HG03520 (cell line): ENCODE data around the gene TALDO1.
"Not testable (repeated sequence)": the region's sequence is repeated elsewhere in the genome, so short reads cannot be mapped to it uniquely, and the experiment has no call there.

Experiments used
- ATAC-seq: cut with Tn5 transposase; IDR thresholded peaks from one replicate; pipeline ENCODE4 v1.9.1; 2021; ENCODE audit warnings: mild to moderate bottlenecking, moderate library complexity; ENCODE audit not compliant: unreplicated experiment

The TALDO1 gene

DNA sequence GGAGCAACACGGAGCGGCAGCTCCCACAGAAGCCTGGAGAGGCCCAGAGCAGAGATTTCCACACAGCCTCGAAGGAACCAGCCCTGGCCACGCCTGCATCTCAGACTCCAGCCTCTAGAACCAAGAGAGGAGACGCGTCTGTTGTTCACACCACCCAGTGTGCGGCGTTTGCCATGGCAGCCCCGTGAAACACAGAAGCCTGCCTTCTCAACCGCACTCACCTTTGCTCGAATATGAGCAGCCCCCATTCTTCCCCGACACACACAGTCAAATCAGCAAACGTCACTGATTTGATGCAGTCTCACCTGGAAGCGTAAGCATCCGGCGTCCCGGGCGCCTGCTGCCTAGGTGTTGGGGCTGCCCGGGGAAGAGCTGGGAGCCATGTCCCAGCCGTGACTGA is 14.2 kb upstream of the TALDO1 start:
- no peak for ATAC-seq

DNA sequence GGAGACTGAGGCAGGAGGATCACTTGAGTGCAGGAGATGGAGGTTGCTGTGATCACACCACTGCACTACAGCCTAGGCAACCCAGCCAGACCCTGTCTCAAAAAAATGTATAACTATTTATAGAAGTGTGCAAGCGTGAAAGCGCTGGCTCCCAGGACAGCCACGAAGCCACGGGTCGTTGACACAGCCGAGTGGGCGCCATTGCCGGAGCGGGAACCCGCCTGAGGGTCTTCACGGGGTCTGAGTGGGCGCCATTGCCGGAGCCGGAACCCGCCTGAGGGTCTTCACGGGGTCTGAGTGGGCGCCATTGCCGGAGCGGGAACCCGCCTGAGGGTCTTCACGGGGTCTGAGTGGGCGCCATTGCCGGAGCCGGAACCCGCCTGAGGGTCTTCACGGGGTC is 12.7 kb upstream of the TALDO1 start:
- ATAC-seq = not testable (repeated sequence)

GRCh38 chr11:737366-737765 is 9.9 kb upstream of the TALDO1 start:
- ATAC-seq = no peak

DNA sequence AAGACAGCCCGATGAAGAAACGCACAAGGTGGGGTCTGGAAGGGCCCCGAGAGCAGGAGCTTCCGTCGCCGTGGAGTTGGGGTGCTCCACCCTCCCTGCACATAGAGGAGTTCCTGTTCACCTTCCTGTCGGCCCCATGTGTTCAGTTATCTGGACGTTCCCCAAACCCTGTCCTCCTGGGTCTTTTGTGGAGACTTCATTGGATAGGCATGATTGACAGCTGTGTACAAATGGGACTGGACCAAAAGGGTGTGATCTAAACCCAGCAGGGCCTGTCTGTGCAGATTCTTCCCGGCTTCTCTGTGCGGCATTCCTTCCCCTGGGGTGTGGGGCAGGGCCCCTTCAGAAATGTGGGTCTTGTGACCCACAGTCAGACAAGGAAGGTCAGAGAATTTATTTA is 9.4 kb upstream of the TALDO1 start:
- ATAC-seq = not testable (repeated sequence)

GRCh38 chr11:742156-742546 is 5.1 kb upstream of the TALDO1 start:
- no peak for ATAC-seq

DNA sequence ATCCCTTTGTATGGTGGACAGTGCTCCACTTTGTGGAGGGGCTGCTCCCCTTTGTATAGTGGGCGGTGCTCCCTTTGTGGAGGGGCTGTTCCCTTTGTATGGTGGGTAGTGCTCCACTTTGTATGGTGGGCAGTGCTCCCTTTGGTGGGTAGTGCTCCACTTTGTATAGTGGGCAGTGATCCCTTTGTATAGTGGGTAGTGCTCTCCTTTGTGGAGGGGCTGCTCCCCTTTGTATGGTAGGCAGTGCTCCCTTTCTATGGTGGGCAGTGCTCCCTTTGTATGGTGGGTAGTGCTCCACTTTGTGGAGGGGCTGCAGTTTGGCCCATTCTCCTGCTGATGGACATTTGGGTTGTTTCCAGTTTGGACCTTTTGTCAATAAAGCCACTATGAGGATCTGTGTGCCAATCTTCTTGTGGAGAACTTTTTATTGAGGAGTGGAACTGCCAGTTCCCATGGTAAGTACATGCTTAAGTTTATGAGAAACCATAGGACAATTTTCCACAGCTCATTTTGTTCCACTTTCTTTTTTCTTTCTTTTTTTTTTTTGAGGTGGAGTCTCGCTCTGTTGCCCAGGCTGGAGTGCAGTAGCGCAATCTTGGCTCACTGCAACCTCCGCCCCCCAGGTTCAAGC is 4.6 kb upstream of the TALDO1 start:
- no peak for ATAC-seq

DNA sequence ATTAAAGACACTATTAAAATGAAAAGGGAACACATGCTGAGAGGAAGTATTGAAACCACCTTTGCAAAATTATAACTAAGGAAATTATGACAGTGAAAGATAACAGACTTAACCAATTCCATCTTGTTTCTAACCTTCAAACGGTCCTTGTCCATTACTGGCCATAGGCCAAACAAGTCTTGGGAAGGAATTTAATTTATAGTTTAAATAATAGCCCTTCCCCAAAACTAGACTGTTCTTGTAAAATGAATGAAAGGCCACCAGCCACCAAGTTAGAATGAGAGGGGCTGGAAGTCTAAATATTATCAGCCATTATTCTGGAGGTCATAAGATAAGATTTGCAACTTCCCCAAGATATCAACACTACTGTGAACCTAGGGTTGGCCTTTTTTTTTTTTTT is 1.8 kb upstream of the TALDO1 start:
- no peak for ATAC-seq

DNA sequence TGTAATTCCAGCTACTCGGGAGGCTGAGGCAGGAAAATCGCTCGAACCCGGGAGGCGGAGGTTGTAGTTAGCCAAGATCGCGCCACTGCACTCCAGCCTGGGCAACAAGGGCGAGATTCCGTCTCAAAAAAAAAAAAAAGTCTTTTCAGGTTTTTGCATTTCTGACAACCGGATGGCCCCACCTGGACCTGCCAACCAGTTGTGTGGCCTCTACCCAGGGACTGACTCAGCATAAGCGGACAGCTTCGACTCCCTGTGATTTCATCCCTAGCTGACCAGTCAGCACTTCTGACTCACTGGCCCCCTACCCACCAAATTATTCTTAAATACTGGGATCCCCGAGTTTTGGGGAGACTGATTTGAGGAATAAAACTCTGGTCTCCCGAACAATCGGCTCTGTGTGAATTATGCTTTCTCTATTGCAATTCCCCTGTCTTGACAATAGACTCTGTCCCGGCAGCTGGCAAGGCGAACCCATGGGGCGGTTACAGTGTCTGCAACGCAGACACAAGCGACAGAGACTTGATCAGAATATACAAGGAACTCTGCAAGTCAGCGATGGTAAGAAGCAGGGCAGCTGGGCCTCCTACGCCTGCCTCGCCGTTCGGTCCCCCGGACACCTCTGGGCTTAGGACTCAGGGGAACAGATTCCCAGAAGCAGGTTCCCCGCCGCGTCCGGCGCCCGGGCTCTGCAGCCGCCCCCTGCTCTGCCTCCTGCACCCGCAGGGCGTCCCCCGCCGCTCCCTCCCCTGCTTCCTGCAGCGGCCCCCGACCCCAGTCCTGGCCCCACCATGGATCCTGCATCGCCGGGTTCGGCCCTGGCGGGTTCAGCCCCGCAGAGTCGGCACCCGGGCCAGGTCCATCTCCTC is 741 bp upstream of the TALDO1 start:
- ATAC-seq = peak; percentile 22

GRCh38 chr11:748007-748359 is 719 bp downstream of the TALDO1 start:
- no peak for ATAC-seq

DNA sequence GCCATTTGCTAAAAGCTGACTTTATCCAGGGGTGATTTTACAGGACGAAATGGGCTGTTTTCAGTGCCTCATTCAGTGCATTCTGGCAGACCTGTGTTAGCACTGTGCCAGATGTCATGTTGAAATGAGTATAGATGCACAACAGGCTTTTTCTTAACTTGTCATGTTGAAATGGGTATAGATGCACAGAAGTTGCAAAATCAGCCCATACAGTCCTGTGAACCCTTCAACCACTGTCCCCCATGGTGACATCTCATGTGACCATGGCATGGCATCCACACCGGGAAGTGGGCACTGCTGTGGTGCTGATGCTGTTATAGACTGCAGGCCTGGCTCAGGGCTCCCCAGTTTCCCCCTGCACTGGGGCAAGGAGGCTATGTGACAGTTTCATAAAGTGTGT is 2.5 kb downstream of the TALDO1 start:
- ATAC-seq = no peak

GRCh38 chr11:760236-760635 is 13.0 kb downstream of the TALDO1 start:
- no peak for ATAC-seq

DNA sequence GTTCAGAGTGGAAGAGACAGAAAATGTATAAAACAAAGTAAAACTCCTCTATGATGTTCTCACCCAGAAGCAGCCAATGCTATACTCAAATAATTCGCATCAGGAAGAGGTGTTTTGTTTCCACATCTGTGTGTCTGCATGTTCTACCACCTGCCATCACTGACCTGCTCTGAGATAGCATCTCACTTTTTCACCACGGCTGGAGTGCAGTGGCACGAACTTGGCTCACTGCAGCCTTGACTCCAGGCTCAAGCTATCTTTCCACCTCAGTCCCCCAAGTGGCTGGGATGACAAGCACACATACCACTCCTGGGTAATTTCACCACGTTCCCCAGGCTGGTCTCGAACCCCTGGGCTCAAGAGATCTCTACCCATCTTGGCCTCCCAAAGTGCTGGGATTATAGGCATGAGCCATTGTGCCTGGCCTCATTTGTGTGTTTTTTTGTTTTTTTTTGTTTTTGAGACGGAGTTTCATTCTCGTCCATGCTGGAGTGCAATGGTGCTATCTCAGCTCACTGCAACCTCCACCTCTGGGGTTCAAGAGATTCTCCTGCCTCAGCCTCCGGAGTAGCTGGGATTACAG is 14.4 kb downstream of the TALDO1 start:
- ATAC-seq = no peak

- ATAC-seq = no peak
Measured at GRCh38 chr11:762421-763072, 15.3 kb downstream of the TALDO1 start.

- no peak for ATAC-seq
Measured at GRCh38 chr11:763073-763463, 15.8 kb downstream of the TALDO1 start.

GRCh38 chr11:763549-764321 is 16.5 kb downstream of the TALDO1 start:
- ATAC-seq = no peak

DNA sequence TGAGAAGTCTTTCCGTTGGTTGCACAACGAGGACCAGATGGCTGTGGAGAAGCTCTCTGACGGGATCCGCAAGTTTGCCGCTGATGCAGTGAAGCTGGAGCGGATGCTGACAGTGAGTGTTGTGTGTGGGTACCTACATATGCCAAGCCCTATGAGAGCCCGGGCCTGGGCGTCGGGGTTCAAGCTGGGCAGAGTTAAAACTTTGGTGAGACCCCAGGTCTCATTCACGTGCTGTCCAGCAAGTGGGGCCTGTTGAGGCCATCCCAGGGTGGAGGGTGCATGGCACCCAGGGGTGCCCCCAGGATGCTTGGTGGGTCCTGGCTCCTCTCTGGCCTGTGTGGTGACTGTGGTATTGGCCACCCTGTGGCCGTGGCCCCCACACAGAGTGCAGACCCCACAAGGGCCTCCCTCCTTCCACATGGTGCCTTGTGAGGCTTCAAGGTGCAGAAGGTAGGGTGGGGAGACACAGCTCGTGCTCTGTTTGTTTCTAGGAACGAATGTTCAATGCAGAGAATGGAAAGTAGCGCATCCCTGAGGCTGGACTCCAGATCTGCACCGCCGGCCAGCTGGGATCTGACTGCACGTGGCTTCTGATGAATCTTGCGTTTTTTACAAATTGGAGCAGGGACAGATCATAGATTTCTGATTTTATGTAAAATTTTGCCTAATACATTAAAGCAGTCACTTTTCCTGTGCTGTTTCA is 17.2 kb downstream of the TALDO1 start:
- ATAC-seq = no peak

GRCh38 chr11:765025-765801 is 17.9 kb downstream of the TALDO1 start:
- ATAC-seq = no peak

- no peak for ATAC-seq
Measured at GRCh38 chr11:765802-766091, 18.5 kb downstream of the TALDO1 start.

DNA sequence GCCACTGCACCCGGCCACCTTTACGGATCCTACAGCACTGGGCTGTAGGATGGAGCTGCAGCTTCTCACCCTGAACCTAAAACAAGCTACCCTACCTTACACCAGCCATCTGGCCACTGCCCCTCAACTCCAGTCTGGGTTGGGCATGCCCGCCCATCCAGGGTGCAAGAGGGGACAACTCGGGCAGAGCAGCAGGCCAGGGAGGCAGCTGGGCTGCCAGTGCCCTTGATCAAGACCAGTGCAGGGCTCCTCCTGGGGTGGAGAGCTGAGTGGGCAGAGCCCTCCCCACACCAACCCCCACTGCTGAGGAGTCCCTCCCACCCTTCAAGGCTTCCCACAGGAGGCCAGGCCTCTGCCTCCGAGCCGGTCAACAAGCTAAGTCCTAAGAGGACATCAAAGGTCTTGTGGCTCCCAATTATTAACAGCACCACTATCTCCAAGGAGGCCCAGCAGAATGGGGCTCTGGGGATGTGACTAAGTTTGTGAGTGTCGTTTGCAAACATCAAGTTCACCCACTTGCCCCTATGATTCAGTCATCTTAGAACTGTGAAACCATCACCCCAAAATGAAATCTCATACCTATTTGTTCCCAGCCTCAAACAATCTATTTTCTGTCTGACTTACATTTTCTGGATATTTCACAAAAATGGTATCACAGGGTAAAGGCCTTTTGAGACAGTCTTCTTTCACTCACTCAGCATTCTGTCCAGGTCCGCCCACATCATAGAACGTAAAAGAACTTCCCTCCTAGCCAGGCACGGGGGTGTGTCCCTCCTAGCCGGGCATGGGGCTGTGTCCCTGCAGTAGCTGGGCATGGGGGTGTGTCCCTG is 19.1 kb downstream of the TALDO1 start:
- ATAC-seq = no peak
